ENCODE results near the gene ACTR2. TPM values are rescaled to one million over a fixed set of nuclear protein-coding genes. Genes with fewer than 3 reads are reported as not detected.
A peak's percentile ranks its signal among the peaks of the same experiment; 100 is the strongest.
"Not testable (repeated sequence)": the region's sequence is repeated elsewhere in the genome, so short reads cannot be mapped to it uniquely, and the experiment has no call there.

The ACTR2 gene
- polyA plus RNA-seq, 6 donors from 2014 or later: 345 to 395 (median 383) TPM

DNA sequence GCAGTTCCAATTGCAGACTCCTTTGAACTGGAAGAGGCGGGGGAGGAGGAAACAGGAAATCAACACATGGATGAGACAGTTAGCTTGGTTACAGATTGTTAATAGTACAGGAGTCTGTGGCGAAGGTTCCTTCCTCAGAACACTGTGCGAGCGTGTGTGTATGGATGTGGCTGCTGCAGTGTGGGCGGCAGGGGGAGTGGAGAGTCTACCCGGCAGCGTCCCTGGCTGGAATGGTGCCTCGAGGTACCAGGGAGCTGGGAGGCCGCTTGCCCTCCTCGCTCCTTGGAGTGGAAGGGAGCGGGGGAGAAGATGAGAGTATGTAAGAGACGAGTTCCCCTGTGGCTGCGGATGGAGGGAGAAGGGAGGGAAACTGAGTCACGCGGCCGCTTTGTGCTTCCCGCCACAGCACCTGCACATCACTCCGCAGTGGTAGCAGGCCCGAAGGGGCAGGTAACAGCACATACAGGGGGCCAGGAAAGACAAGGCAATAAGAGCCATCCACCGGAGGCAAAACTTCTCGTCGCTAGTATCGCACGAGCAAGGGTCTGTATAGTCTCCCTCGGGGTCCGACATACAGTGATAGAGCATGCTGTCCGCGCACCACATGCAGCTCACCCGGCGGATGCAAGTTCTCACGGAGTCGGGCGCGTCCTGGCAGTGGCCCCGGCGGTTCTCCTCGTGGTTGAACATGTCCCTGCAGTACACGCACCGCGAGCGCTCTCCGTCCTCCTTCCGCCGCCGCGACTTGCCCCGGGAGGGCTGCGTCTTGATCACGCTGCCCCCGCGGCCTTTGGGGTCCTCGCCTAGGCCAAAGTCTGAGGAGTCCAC lies 85.7 kb downstream of the ACTR2 start:
- peaks cover 10 to 11% of the 10 kb centered on the region in 2 donors for H3K36me3 Mint-ChIP-seq
- H3K27me3 Mint-ChIP-seq: no peaks in the 10 kb centered on the region
- no peak overlapping the region for H3K27ac Mint-ChIP-seq

GRCh38 chr2:65313954-65314256 lies 86.3 kb downstream of the ACTR2 start:
- no peaks in the 10 kb centered on the region for H3K9me3 Mint-ChIP-seq
- ATAC-seq (ENCODE audit: low read depth in 2 of 2) (no peak), DNase-seq (no peak)
- H3K4me3 Mint-ChIP-seq: no peak overlapping the region
- peaks cover 10 to 11% of the 10 kb centered on the region in 2 donors for H3K36me3 Mint-ChIP-seq
- H3K27me3 Mint-ChIP-seq: no peaks in the 10 kb centered on the region
- H3K27ac Mint-ChIP-seq: no peak overlapping the region
- peaks cover 0 to 7% (median 0%) of the 10 kb centered on the region in 3 donors for H3K4me1 Mint-ChIP-seq

More for the DNA sequence above, 85.7 kb downstream of the ACTR2 start:
- DNase-seq (no peak), ATAC-seq (ENCODE audit: low read depth in 2 of 2) (no peak)
- no peak overlapping the region for H3K4me3 Mint-ChIP-seq
- H3K4me1 Mint-ChIP-seq: peaks cover 0 to 7% (median 0%) of the 10 kb centered on the region in 3 donors
- no peaks in the 10 kb centered on the region for H3K9me3 Mint-ChIP-seq

GRCh38 chr2:65314801-65315441 lies 87.3 kb downstream of the ACTR2 start:
- ATAC-seq (ENCODE audit: low read depth in 2 of 2) (no peak), DNase-seq (no peak)
- no peak overlapping the region for H3K4me3 Mint-ChIP-seq
- peaks cover 0 to 8% (median 0%) of the 10 kb centered on the region in 3 donors for H3K27me3 Mint-ChIP-seq
- H3K36me3 Mint-ChIP-seq: peaks cover 10 to 11% of the 10 kb centered on the region in 2 donors
- peaks cover 0 to 7% (median 0%) of the 10 kb centered on the region in 3 donors for H3K4me1 Mint-ChIP-seq
- H3K27ac Mint-ChIP-seq: no peak overlapping the region
- H3K9me3 Mint-ChIP-seq: peaks cover 0 to 4% (median 0%) of the 10 kb centered on the region in 7 donors

- DNase-seq (no peak), ATAC-seq (ENCODE audit: low read depth in 2 of 2) (no peak)
- Mint-ChIP-seq H3K36me3 (peaks cover 9 to 11% of the 10 kb centered on the region in 2 donors), H3K4me1 (peaks cover 0 to 7% (median 0%) of the 10 kb centered on the region in 3 donors), H3K4me3 (no peak overlapping the region), H3K27ac (no peak overlapping the region), H3K27me3 (peaks cover 0 to 8% (median 0%) of the 10 kb centered on the region in 3 donors), H3K9me3 (peaks cover 0 to 4% (median 0%) of the 10 kb centered on the region in 7 donors)
Measured at GRCh38 chr2:65316072-65316471, 88.4 kb downstream of the ACTR2 start.

DNA sequence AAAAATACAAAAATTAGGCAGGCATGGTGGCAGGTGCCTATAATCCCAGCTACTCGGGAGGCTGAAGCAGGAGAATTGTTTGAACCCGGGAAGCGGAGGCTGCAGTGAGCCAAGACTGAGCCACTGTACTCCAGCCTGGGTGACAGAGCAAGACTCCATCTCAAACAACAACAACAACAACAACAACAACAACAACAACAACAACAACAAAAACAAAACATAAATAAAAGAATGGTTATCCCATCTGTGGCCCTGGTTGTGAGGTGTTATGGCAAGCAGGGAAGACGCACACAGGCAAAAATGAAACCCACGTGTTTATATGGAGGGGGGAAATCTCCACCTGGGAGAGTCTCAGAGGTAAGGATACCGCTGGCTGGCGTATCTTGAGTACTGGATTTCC lies 89.7 kb downstream of the ACTR2 start:
- ATAC-seq (ENCODE audit: low read depth in 2 of 2): not testable (repeated sequence)

GRCh38 chr2:65317841-65318240 lies 90.2 kb downstream of the ACTR2 start:
- H3K9me3 Mint-ChIP-seq: peaks cover 0 to 4% (median 0%) of the 10 kb centered on the region in 7 donors
- no peak overlapping the region for H3K27ac Mint-ChIP-seq
- peak overlapping the region in 1 of 8 donors; percentile 64 for H3K4me3 Mint-ChIP-seq
- peaks cover 0 to 5% (median 2%) of the 10 kb centered on the region in 3 donors for H3K4me1 Mint-ChIP-seq
- peaks cover 4 to 8% of the 10 kb centered on the region in 2 donors for H3K36me3 Mint-ChIP-seq
- no peak for DNase-seq
- ATAC-seq (ENCODE audit: low read depth in 2 of 2): no peak
- peaks cover 0 to 8% (median 6%) of the 10 kb centered on the region in 3 donors for H3K27me3 Mint-ChIP-seq

More for the DNA sequence above, 89.7 kb downstream of the ACTR2 start:
- H3K36me3 Mint-ChIP-seq: peaks cover 4 to 11% of the 10 kb centered on the region in 2 donors
- H3K9me3 Mint-ChIP-seq, DNase-seq, H3K27ac Mint-ChIP-seq, H3K4me1 Mint-ChIP-seq, H3K27me3 Mint-ChIP-seq, H3K4me3 Mint-ChIP-seq: not testable (repeated sequence)

DNA sequence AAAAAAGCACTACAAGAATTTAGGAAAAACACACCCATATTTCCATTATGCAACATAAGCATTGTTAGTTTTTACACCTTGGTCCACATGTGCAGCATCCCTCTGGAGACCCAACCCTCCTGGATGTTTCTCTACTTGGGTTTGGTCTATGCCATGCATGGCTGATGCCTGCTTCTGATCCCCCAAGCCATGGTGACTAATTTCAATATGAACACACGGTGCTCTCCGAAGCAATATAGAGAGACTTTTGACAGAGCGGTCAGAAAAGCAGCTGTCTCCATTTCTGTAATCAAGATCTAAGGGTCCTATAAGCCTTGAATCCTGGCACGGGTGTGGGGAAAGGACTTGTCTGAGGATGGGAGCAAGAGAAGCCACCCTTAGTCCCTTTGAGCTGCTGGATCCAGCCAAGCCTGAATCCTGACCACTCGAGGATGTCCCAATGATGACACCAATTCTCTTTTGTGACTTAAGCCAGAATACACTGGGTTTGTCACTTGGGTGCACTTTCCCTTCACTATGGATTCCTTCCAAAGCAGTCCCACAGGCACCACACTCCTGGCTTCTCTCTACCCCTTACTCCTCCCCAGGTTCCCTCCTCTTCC lies 91.5 kb downstream of the ACTR2 start:
- Mint-ChIP-seq H3K27ac (no peak overlapping the region), H3K36me3 (no peaks in the 10 kb centered on the region), H3K27me3 (peaks cover 0 to 8% (median 6%) of the 10 kb centered on the region in 3 donors), H3K4me3 (no peak overlapping the region), H3K4me1 (peaks cover 4 to 14% (median 9%) of the 10 kb centered on the region in 3 donors), H3K9me3 (peaks cover 0 to 4% (median 0%) of the 10 kb centered on the region in 7 donors)
- ATAC-seq (ENCODE audit: low read depth in 2 of 2) (no peak), DNase-seq (no peak)

- no peak overlapping the region for H3K27ac Mint-ChIP-seq
- DNase-seq (no peak), ATAC-seq (ENCODE audit: low read depth in 2 of 2) (no peak)
- H3K36me3 Mint-ChIP-seq: no peaks in the 10 kb centered on the region
- peaks cover 0 to 4% (median 0%) of the 10 kb centered on the region in 7 donors for H3K9me3 Mint-ChIP-seq
- H3K4me3 Mint-ChIP-seq: no peak overlapping the region
- peaks cover 0 to 8% (median 6%) of the 10 kb centered on the region in 3 donors for H3K27me3 Mint-ChIP-seq
- H3K4me1 Mint-ChIP-seq: peaks cover 4 to 17% (median 9%) of the 10 kb centered on the region in 3 donors
Measured at GRCh38 chr2:65319674-65320041, 92.0 kb downstream of the ACTR2 start.

- DNase-seq (no peak), ATAC-seq (ENCODE audit: low read depth in 2 of 2) (no peak)
- H3K4me3 Mint-ChIP-seq: no peak overlapping the region
- peaks cover 4 to 17% (median 9%) of the 10 kb centered on the region in 3 donors for H3K4me1 Mint-ChIP-seq
- no peaks in the 10 kb centered on the region for H3K36me3 Mint-ChIP-seq
- H3K27me3 Mint-ChIP-seq: peaks cover 0 to 8% (median 6%) of the 10 kb centered on the region in 3 donors
- H3K27ac Mint-ChIP-seq: no peak overlapping the region
- peaks cover 0 to 4% (median 0%) of the 10 kb centered on the region in 7 donors for H3K9me3 Mint-ChIP-seq
Measured at GRCh38 chr2:65320042-65320725, 92.6 kb downstream of the ACTR2 start.

Other genes with a start within 250 kb of the ACTR2 start
- 1 to 10 TPM; 2.1 to 5.8 (median 3.0) TPM for gene SLC1A4, start 238.4 kb upstream of the ACTR2 start, polyA plus RNA-seq (ENCODE audit: low read depth in 6 of 6)
- gene CEP68, start 171.4 kb upstream of the ACTR2 start, polyA plus RNA-seq (ENCODE audit: low read depth in 6 of 6): 10 to 100 TPM; 16.6 to 21.0 (median 18.6) TPM
- 10 to 100 TPM; 53.4 to 92.2 (median 60.5) TPM for gene RAB1A, start 97.7 kb upstream of the ACTR2 start, polyA plus RNA-seq (ENCODE audit: low read depth in 6 of 6)
- 1 to 10 TPM in 3 of 6 donors, under 1 TPM in 2, not detected in 1; 0.16 to 2.4 (median 1.5) TPM for gene SPRED2, start 204.8 kb downstream of the ACTR2 start, polyA plus RNA-seq (ENCODE audit: low read depth in 6 of 6)

Data from naive B cell (primary cell).